ENCODE data around the gene CORO2B. TPM values are rescaled to one million over a fixed set of nuclear protein-coding genes. Genes with fewer than 3 reads are reported as not detected.

Gene CORO2B
- polyA plus RNA-seq, 1 donor from 2014 or later = 15.1 TPM

DNA sequence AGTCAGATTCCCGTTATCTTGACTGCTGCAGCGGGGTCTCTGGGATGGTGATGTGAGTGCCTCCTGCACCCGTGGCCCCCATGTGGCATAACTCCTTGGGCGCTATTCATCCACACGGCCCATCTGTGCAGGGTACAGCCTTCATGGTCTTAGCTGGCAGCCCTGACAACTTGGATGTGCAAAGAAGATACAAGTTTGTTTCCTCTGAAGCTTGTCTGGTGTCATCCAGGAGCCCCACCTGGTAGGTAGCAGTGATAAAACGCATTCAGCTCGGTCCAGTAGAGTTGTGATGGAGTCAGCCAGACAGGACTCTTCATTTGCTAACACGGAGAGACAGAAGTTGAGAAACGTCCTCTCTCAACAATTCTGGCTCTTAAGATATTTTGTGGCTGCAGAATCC, 53.3 kb downstream of the CORO2B start:
- Histone ChIP-seq H3K79me2 (replicated peaks; ENCODE audit: insufficient read depth, low read length) (peaks cover 5% of the 10 kb centered on the region), H3F3A (ENCODE audit: insufficient read depth, low read length, poor library complexity, severe bottlenecking) (no peaks in the 10 kb centered on the region), H4K20me1 (ENCODE audit: insufficient read depth) (no peaks in the 10 kb centered on the region), H3K4me3 (ENCODE audit: low read length) (no peak overlapping the region), H3K9me3 (ENCODE audit: low read length) (no peaks in the 10 kb centered on the region), H3K27ac (ENCODE audit: low read length) (no peak overlapping the region), H2AFZ (ENCODE audit: low read depth, low read length) (no peak overlapping the region), H3K4me2 (ENCODE audit: low read length) (no peak overlapping the region), H3K9ac (ENCODE audit: low read length) (no peak overlapping the region), H3K27me3 (ENCODE audit: insufficient read depth, low read depth, low read length) (no peaks in the 10 kb centered on the region), H3K9me2 (ENCODE audit: insufficient read depth, low read length) (no peaks in the 10 kb centered on the region), H3K36me3 (ENCODE audit: insufficient read depth, low read length) (no peaks in the 10 kb centered on the region)
- no peak for TF ChIP-seq POLR2AphosphoS5 (IDR thresholded peaks at IDR 0.05)
- TF ChIP-seq RAD21 (conservative IDR thresholded peaks at IDR 0.05) = no peak
- TF ChIP-seq, protein P1, sequence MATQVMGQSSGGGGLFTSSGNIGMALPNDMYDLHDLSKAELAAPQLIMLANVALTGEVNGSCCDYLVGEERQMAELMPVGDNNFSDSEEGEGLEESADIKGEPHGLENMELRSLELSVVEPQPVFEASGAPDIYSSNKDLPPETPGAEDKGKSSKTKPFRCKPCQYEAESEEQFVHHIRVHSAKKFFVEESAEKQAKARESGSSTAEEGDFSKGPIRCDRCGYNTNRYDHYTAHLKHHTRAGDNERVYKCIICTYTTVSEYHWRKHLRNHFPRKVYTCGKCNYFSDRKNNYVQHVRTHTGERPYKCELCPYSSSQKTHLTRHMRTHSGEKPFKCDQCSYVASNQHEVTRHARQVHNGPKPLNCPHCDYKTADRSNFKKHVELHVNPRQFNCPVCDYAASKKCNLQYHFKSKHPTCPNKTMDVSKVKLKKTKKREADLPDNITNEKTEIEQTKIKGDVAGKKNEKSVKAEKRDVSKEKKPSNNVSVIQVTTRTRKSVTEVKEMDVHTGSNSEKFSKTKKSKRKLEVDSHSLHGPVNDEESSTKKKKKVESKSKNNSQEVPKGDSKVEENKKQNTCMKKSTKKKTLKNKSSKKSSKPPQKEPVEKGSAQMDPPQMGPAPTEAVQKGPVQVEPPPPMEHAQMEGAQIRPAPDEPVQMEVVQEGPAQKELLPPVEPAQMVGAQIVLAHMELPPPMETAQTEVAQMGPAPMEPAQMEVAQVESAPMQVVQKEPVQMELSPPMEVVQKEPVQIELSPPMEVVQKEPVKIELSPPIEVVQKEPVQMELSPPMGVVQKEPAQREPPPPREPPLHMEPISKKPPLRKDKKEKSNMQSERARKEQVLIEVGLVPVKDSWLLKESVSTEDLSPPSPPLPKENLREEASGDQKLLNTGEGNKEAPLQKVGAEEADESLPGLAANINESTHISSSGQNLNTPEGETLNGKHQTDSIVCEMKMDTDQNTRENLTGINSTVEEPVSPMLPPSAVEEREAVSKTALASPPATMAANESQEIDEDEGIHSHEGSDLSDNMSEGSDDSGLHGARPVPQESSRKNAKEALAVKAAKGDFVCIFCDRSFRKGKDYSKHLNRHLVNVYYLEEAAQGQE (IDR thresholded peaks at IDR 0.05; ENCODE audit: borderline replicate concordance) = no peak
- TF ChIP-seq EP300 (conservative IDR thresholded peaks at IDR 0.05; ENCODE audit: poor library complexity, severe bottlenecking) = no peak
- TF ChIP-seq, protein P2, sequence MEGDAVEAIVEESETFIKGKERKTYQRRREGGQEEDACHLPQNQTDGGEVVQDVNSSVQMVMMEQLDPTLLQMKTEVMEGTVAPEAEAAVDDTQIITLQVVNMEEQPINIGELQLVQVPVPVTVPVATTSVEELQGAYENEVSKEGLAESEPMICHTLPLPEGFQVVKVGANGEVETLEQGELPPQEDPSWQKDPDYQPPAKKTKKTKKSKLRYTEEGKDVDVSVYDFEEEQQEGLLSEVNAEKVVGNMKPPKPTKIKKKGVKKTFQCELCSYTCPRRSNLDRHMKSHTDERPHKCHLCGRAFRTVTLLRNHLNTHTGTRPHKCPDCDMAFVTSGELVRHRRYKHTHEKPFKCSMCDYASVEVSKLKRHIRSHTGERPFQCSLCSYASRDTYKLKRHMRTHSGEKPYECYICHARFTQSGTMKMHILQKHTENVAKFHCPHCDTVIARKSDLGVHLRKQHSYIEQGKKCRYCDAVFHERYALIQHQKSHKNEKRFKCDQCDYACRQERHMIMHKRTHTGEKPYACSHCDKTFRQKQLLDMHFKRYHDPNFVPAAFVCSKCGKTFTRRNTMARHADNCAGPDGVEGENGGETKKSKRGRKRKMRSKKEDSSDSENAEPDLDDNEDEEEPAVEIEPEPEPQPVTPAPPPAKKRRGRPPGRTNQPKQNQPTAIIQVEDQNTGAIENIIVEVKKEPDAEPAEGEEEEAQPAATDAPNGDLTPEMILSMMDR (IDR thresholded peaks at IDR 0.05; ENCODE audit: poor library complexity, severe bottlenecking) = no peak
- no peak for TF ChIP-seq TAF1 (IDR thresholded peaks at IDR 0.05; ENCODE audit: low read depth)
- no peak for TF ChIP-seq EZH2 (IDR thresholded peaks at IDR 0.05; ENCODE audit: borderline replicate concordance, insufficient read depth, low read length, poor library complexity, severe bottlenecking)
- no peak for TF ChIP-seq SMC3 (conservative IDR thresholded peaks at IDR 0.05; ENCODE audit: poor library complexity)
- no peak for TF ChIP-seq MXI1 (conservative IDR thresholded peaks at IDR 0.05; ENCODE audit: poor library complexity, severe bottlenecking)

DNA sequence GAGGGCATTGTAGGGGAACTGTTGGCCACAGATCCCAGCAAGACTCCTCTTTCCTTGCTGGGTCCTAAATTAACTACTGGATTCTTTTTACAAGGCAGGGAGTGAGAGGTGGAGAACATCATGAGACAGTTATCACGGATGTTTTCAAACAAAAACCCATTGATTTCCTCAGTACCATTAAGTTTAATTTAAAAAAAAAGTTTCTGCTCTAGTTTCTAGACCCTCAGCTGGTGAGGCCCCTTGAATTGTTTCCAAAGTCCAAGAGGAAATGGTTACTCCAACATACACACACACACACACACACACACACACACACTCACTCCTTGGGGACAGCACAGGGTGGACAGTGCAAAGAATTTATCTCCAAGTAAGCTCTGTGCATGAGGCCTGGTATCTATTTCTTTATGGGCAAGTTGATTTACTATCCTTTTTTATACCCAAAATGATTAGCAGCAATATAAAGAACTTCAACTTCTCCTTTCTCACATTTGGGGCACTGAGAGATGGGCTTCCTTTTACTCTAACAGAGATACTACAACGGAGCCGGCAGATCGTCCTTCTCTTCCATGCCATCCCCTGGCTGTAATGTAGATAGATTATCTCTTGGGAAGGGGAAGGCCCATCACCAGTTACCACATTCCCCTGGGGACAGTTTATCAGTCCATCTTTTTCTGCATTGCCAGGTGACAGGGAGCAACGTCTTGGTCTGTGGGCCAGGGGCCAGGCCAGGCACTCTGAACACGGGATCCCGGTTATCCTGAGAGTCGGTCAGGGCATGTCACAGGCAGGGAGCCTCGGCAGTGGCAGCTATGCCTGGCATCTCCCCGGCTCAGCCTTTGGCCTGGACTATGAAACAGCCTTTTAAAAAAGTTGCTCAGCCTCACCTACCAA, 54.7 kb downstream of the CORO2B start:
- Histone ChIP-seq H4K20me1 (ENCODE audit: insufficient read depth) (no peaks in the 10 kb centered on the region), H3K9ac (ENCODE audit: low read length) (no peak overlapping the region), H3F3A (ENCODE audit: insufficient read depth, low read length, poor library complexity, severe bottlenecking) (no peaks in the 10 kb centered on the region), H3K4me3 (ENCODE audit: low read length) (no peak overlapping the region), H3K9me3 (ENCODE audit: low read length) (no peaks in the 10 kb centered on the region), H3K27ac (ENCODE audit: low read length) (no peak overlapping the region), H3K36me3 (ENCODE audit: insufficient read depth, low read length) (no peaks in the 10 kb centered on the region), H2AFZ (ENCODE audit: low read depth, low read length) (no peak overlapping the region), H3K4me2 (ENCODE audit: low read length) (no peak overlapping the region), H3K9me2 (ENCODE audit: insufficient read depth, low read length) (no peaks in the 10 kb centered on the region), H3K27me3 (ENCODE audit: insufficient read depth, low read depth, low read length) (no peaks in the 10 kb centered on the region), H3K79me2 (replicated peaks; ENCODE audit: insufficient read depth, low read length) (peaks cover 5% of the 10 kb centered on the region)
- TF ChIP-seq EZH2 (IDR thresholded peaks at IDR 0.05; ENCODE audit: borderline replicate concordance, insufficient read depth, low read length, poor library complexity, severe bottlenecking) = no peak

Data from neural cell (in vitro differentiated cells).